HEK293T (cell line): ENCODE measurements around the gene ALOX12B.

ENCODE experiments used
- BHLHE40 ChIP-seq: fragments of 450-650 bp; IDR thresholded peaks from 2 replicates; pipeline ENCODE4 v1.6.1; 2016; ENCODE audit warnings: mild to moderate bottlenecking, moderate library complexity, borderline replicate concordance
- ELF4 ChIP-seq: fragments of 450-650 bp; IDR thresholded peaks from 2 replicates; pipeline ENCODE4 v1.6.1; 2017; ENCODE audit warnings: antibody characterized with exemption
- FOXA1 ChIP-seq: fragments of 450-650 bp; IDR thresholded peaks from 2 replicates; pipeline ENCODE4 v1.6.1; 2016; ENCODE audit warnings: mild to moderate bottlenecking
- HDGF ChIP-seq: fragments of 450-650 bp; IDR thresholded peaks from 2 replicates; pipeline ENCODE4 v1.6.1; 2017; ENCODE audit warnings: antibody characterized with exemption, borderline replicate concordance
- L3MBTL2 ChIP-seq: fragments of 450-650 bp; conservative IDR thresholded peaks from 2 replicates; pipeline ENCODE4 v1.6.1; 2016; ENCODE audit warnings: mild to moderate bottlenecking
- SP1 ChIP-seq: fragments of 450-650 bp; IDR thresholded peaks from 2 replicates; pipeline ENCODE4 v1.6.1; 2017
- TARDBP ChIP-seq: fragments of 450-650 bp; IDR thresholded peaks from 2 replicates; pipeline ENCODE4 v1.6.1; 2016

DNA sequence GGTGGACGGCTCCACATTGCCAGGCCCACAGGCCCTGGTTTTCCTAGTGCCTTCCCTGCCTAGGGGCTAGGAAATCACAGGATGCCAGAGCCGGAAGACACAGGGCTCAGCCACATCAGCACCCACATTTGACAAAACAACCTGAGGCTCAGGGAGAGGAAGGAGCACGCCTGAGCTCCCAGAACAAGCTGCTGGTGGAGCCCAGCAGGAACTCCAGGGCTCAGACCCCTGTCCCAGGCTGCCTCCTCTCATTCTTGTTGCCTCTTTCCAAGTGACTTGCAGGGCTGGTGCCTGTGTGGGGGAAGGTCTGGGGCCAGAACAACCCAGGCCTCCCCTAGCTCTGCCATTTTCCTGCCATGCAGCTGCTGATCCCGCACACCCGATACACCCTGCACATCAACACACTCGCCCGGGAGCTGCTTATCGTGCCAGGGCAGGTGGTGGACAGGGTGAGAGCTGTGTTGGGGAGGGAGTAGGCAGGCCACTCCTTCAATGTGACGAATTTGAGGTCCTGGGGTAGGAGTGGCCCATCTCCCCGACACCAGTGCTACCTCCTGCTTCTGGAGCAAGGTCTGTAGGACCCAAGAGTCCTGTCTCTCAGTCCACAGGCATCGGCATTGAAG, 41.1 kb downstream of the ALOX12B start:
- TF ChIP-seq ELF4 (no peak), BHLHE40 (no peak), TARDBP (no peak), L3MBTL2 (no peak), HDGF (no peak), FOXA1 (no peak), SP1 (no peak)
